Activated naive CD8-positive, alpha-beta T cell (primary cell): ENCODE data around the gene AGBL4.

Experiments used
- H3K27ac Mint-ChIP-seq: one replicate; pipeline ENCODE4 v1.8.0; 2021; ENCODE audit warnings: mixed read lengths
- H3K27me3 Mint-ChIP-seq: one replicate; pipeline ENCODE4 v1.8.0; 2021; ENCODE audit warnings: mixed read lengths
- H3K36me3 Mint-ChIP-seq: one replicate; pipeline ENCODE4 v1.8.0; 2021; ENCODE audit warnings: mixed read lengths
- H3K4me1 Mint-ChIP-seq: one replicate; pipeline ENCODE4 v1.8.0; 2021; ENCODE audit warnings: low read depth, mixed read lengths
- H3K4me3 Mint-ChIP-seq: one replicate; pipeline ENCODE4 v1.8.0; 2021; ENCODE audit warnings: mild to moderate bottlenecking, mixed read lengths
- H3K9me3 Mint-ChIP-seq: one replicate; pipeline ENCODE4 v1.8.0; 2021; ENCODE audit warnings: low read depth, mixed read lengths

Gene AGBL4

GRCh38 chr1:48558366-48558765 lies 1465.4 kb downstream of the AGBL4 start:
- peaks cover 11% of the 10 kb centered on the region for H3K27me3 Mint-ChIP-seq
- H3K4me1 Mint-ChIP-seq = no peaks in the 10 kb centered on the region
- no peaks in the 10 kb centered on the region for H3K36me3 Mint-ChIP-seq
- H3K4me3 Mint-ChIP-seq = no peak overlapping the region
- H3K9me3 Mint-ChIP-seq = no peaks in the 10 kb centered on the region
- no peak overlapping the region for H3K27ac Mint-ChIP-seq

GRCh38 chr1:48556186-48556850 lies 1467.4 kb downstream of the AGBL4 start:
- Mint-ChIP-seq H3K4me3 (no peak overlapping the region), H3K4me1 (no peaks in the 10 kb centered on the region), H3K36me3 (no peaks in the 10 kb centered on the region), H3K9me3 (no peaks in the 10 kb centered on the region), H3K27me3 (peaks cover 9% of the 10 kb centered on the region), H3K27ac (no peak overlapping the region)

GRCh38 chr1:48555271-48555670 lies 1468.5 kb downstream of the AGBL4 start:
- Mint-ChIP-seq H3K4me3 (no peak overlapping the region), H3K27me3 (peaks cover 7% of the 10 kb centered on the region), H3K27ac (no peak overlapping the region), H3K4me1 (no peaks in the 10 kb centered on the region), H3K9me3 (no peaks in the 10 kb centered on the region), H3K36me3 (no peaks in the 10 kb centered on the region)

- Mint-ChIP-seq H3K4me1 (no peaks in the 10 kb centered on the region), H3K27me3 (no peaks in the 10 kb centered on the region)
Observed at GRCh38 chr1:48552903-48553606, 1470.7 kb downstream of the AGBL4 start.

GRCh38 chr1:48552420-48552819 lies 1471.3 kb downstream of the AGBL4 start:
- H3K4me1 Mint-ChIP-seq = no peaks in the 10 kb centered on the region
- no peaks in the 10 kb centered on the region for H3K27me3 Mint-ChIP-seq
- no peaks in the 10 kb centered on the region for H3K9me3 Mint-ChIP-seq
- no peaks in the 10 kb centered on the region for H3K36me3 Mint-ChIP-seq
- H3K27ac Mint-ChIP-seq = no peak overlapping the region
- H3K4me3 Mint-ChIP-seq = no peak overlapping the region

More at GRCh38 chr1:48552903-48553606, 1470.7 kb downstream of the AGBL4 start:
- Mint-ChIP-seq H3K4me3 (no peak overlapping the region), H3K27ac (no peak overlapping the region), H3K36me3 (no peaks in the 10 kb centered on the region), H3K9me3 (no peaks in the 10 kb centered on the region)

- Mint-ChIP-seq H3K27ac (no peak overlapping the region), H3K36me3 (no peaks in the 10 kb centered on the region), H3K9me3 (no peaks in the 10 kb centered on the region), H3K4me1 (no peaks in the 10 kb centered on the region), H3K4me3 (no peak overlapping the region), H3K27me3 (no peaks in the 10 kb centered on the region)
Observed at GRCh38 chr1:48548985-48549384, 1474.8 kb downstream of the AGBL4 start.

- H3K4me3 Mint-ChIP-seq = no peak overlapping the region
- H3K27ac Mint-ChIP-seq = no peak overlapping the region
- no peaks in the 10 kb centered on the region for H3K36me3 Mint-ChIP-seq
- no peaks in the 10 kb centered on the region for H3K4me1 Mint-ChIP-seq
- H3K9me3 Mint-ChIP-seq = no peaks in the 10 kb centered on the region
- peaks cover 1% of the 10 kb centered on the region for H3K27me3 Mint-ChIP-seq
Observed at GRCh38 chr1:48547561-48548220, 1476.1 kb downstream of the AGBL4 start.

GRCh38 chr1:48543854-48544253 lies 1479.9 kb downstream of the AGBL4 start:
- Mint-ChIP-seq H3K4me3 (no peak overlapping the region), H3K36me3 (no peaks in the 10 kb centered on the region), H3K4me1 (no peaks in the 10 kb centered on the region), H3K27ac (no peak overlapping the region), H3K27me3 (peaks cover 10% of the 10 kb centered on the region), H3K9me3 (no peaks in the 10 kb centered on the region)

GRCh38 chr1:48540587-48540986 lies 1483.2 kb downstream of the AGBL4 start:
- Mint-ChIP-seq H3K27me3 (peaks cover 20% of the 10 kb centered on the region), H3K4me1 (no peaks in the 10 kb centered on the region), H3K36me3 (no peaks in the 10 kb centered on the region), H3K27ac (no peak overlapping the region), H3K9me3 (no peaks in the 10 kb centered on the region), H3K4me3 (no peak overlapping the region)

GRCh38 chr1:48536477-48536876 lies 1487.3 kb downstream of the AGBL4 start:
- no peaks in the 10 kb centered on the region for H3K4me1 Mint-ChIP-seq
- H3K4me3 Mint-ChIP-seq = no peak overlapping the region
- H3K36me3 Mint-ChIP-seq = no peaks in the 10 kb centered on the region
- H3K27ac Mint-ChIP-seq = no peak overlapping the region
- no peaks in the 10 kb centered on the region for H3K9me3 Mint-ChIP-seq
- peaks cover 31% of the 10 kb centered on the region for H3K27me3 Mint-ChIP-seq

- Mint-ChIP-seq H3K9me3 (no peaks in the 10 kb centered on the region), H3K4me1 (no peaks in the 10 kb centered on the region), H3K36me3 (no peaks in the 10 kb centered on the region), H3K4me3 (no peak overlapping the region), H3K27me3 (peaks cover 23% of the 10 kb centered on the region), H3K27ac (no peak overlapping the region)
Observed at GRCh38 chr1:48532976-48533375, 1490.8 kb downstream of the AGBL4 start.

GRCh38 chr1:48530727-48531351 lies 1492.9 kb downstream of the AGBL4 start:
- Mint-ChIP-seq H3K4me1 (no peaks in the 10 kb centered on the region), H3K27me3 (peaks cover 16% of the 10 kb centered on the region), H3K4me3 (no peak overlapping the region), H3K27ac (no peak overlapping the region), H3K9me3 (no peaks in the 10 kb centered on the region), H3K36me3 (no peaks in the 10 kb centered on the region)

GRCh38 chr1:48527051-48527450 lies 1496.7 kb downstream of the AGBL4 start:
- H3K36me3 Mint-ChIP-seq = no peaks in the 10 kb centered on the region
- peaks cover 2% of the 10 kb centered on the region for H3K27me3 Mint-ChIP-seq
- H3K4me3 Mint-ChIP-seq = no peak overlapping the region

GRCh38 chr1:48526008-48526710 lies 1497.6 kb downstream of the AGBL4 start:
- Mint-ChIP-seq H3K27ac (no peak overlapping the region), H3K4me1 (no peaks in the 10 kb centered on the region)

More at GRCh38 chr1:48527051-48527450, 1496.7 kb downstream of the AGBL4 start:
- H3K27ac Mint-ChIP-seq = no peak overlapping the region
- H3K9me3 Mint-ChIP-seq = no peaks in the 10 kb centered on the region
- no peaks in the 10 kb centered on the region for H3K4me1 Mint-ChIP-seq

More at GRCh38 chr1:48526008-48526710, 1497.6 kb downstream of the AGBL4 start:
- H3K27me3 Mint-ChIP-seq = peaks cover 3% of the 10 kb centered on the region
- no peak overlapping the region for H3K4me3 Mint-ChIP-seq
- H3K9me3 Mint-ChIP-seq = no peaks in the 10 kb centered on the region
- H3K36me3 Mint-ChIP-seq = no peaks in the 10 kb centered on the region
